Measurements from ENCODE around the gene ZYG11B.
A peak's percentile ranks its signal among the peaks of the same experiment; 100 is the strongest.
"Not testable (repeated sequence)": the region's sequence is repeated elsewhere in the genome, so short reads cannot be mapped to it uniquely, and the experiment has no call there.

ZYG11B gene

DNA sequence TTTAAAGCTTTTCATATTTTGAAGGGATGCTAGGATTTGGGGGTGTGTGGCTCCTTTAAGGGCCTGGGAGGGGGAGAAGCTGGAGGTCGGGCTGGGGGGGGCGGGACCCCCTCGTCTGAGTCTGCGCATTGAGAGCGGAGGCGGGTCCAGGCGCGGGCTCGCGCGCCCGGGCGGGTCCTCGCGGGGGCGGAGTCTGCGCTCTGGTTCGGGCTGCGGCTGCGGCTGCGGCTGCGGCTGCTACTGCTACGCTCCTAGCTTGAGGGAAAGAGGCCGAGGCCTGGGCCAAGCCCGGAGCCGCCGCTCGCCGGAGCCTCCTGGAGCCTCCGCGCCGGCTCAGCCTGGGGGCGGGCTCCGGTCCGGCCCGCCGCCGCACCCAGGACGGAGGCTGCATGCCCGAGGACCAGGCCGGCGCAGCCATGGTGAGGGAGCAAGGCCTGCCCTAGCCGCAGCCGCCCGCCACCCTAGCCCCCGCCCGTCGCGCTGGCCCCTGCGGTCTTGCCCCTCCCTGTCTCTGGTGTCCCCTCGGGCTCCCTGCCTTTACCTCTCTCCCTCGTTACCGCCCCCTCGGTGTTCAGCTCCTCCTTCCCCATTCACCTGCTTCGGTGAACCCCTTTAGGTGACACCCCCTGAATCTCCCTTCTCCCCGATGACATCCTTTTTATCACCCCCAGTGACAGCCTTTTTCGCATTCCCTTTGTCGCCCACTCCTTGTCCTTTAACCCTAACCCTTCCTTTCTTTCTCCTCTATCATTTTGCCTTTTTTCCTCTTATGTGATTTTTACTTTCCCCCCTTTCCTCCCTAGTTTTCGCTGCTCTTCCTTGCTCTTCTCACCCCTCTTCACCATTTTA is at the start of gene ZYG11B:
TSS of gene ZYG11B (plus strand) at position 189 of the 849 bp plus-strand sequence. CDS start at position 390, 201 bp downstream.
- DNase-seq (ENCODE audit: low read depth), result peak; percentile 89

DNA sequence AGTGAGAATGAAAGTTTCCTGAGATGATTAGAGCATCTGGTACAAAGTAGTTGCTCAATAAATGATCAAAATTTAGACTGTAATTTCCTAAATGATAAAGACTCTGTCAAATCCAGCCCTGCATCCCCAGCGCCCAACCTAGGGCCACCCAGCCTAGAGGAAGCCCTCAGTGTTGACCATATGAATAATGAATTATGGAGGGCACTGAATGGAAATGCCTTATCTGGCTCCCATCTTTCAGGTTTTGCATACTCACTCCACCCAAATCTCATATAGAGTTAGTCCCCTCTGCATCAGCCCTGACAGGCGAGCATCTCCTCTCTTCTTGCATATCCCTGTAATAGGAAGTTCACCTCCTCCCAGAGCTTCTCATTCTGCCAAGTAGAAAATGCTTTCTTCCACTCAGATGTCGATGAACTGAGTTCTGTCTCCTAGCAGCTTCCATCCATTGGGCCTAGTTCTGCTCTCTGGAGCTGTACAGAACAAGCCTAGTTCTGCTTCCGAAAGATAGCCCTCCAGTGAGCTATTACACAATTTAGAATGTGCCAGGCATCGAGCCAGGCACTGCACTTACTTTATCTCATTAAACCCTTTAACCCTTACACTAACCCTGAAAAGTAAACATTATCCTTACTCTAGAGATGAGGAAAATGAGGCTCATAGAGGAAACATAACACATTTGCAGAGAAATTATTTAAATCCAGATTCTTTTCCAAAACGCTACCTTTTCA is 49.0 kb upstream of the ZYG11B start:
- no peak for DNase-seq (ENCODE audit: low read depth)

DNA sequence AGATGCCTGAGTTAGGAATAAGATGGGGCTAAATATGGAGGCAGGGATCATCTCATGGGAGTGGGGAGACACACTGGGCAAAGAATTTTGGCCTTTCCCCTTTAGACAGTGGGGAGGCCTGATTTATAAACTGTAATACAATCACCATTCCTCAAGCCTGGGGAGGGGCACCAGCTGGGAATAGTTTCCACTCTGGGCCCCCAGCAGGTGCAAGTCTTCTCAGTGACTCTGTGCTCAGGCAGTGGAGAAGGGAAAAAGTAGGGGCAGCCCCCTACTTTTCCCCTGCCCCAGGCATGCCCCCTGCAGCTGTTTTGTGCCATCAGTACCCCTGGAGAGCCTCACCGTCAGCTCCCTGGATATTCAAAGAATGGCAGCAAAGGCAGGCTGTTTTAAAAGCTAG is 47.2 kb upstream of the ZYG11B start:
- DNase-seq (ENCODE audit: low read depth), result no peak

DNA sequence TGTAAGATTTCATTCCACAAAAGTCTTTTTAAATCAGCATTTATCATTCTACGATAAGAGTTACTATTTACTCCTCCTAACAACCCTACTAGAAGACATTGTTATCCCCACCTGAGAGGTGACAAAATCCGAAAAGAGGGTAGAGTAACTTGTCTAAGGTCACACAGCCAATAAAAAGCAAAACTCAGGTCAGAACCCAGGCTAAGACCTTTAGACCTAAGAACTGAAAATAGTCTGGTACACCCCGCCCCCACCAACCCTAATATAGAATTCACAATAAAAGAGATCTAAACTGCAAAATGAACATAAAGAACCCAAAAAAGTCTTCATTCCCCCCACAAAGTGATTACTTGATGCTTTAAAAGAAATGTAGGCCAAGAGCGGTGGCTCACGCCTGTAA is 46.8 kb upstream of the ZYG11B start:
- no peak for DNase-seq (ENCODE audit: low read depth)

DNA sequence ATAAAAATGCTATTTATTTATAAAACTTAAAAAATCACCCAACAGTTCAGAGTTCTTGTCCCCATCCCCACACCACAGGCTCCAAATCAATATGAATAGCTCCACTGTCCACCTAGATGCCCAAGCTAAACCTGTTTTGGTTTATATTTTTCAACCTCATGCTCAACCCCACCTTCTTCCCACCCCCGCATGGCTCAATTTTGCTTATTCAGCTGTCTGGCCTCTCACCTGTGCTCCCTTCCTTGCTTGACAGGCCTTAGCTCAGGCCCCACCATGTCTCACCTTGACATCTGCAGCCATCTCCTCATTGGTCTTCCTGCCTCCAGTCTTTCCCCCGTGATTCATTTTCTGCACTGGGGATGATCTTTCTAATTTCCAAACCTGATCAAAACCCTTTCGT is 45.9 kb upstream of the ZYG11B start:
- no peak for DNase-seq (ENCODE audit: low read depth)

DNA sequence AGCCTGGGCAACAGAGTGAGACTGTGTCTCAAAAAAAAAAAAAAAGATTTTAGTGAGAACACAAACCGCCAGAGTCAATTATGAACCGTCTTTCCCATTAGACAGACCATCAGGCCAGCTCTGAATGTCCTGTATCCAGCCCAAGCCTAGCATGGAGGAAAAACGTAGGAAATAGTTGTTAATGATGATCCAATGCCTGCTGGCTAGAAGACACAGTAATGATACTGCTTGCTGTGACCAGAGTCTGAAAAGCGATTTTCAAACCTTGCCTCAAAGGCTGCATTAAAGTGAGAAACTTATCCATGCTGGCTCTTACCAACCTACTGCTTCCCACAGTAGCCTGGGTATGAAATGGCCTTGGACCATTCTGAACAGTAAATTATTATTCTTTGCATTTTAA is 45.1 kb upstream of the ZYG11B start:
- no peak for DNase-seq (ENCODE audit: low read depth)

DNA sequence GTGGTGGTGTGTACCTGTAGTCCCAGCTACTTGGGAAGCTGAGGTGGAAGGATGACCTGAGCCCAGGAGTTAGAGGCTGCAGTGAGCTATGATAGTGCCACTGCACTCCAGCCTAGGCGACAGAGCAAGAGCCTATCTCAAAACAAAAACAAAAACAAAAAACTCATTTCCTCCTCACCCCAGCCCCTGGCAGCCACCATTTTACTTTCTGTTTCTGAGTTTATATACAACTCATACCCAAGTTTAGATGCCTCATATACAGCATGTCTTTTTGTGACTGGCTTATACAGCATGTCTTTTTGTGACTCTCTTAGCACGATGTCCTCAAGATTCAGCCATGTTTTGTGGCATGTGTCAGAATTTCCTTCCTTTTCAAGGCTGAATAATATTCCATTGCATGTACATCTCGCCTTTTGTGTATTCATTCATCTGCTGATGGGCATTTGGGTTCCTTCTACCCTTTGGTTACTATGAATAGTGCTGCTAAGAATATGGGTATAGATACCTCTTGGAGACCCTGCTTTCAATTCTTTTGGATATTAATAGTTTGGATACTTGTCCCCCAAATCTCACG is 42.8 kb upstream of the ZYG11B start:
- no peak for DNase-seq (ENCODE audit: low read depth)

DNA sequence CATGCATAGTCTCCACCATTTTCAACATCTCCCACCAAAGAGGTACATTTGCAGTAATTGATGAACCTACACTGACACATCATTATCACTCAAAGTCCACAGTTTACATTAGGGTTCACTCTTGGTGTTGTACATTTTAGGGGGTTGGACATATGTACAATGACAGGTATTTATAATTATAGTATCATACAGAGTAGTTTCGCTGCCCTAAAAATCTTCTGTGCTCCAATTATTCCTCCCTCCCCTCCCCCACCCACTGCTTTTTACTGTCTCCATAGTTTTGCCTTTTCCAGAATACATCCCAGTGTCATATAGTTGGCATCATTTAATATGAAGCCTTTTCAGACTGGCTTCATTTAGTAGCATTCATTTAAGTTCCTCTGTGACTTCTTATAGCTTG is 41.7 kb upstream of the ZYG11B start:
- DNase-seq (ENCODE audit: low read depth), result no peak

DNA sequence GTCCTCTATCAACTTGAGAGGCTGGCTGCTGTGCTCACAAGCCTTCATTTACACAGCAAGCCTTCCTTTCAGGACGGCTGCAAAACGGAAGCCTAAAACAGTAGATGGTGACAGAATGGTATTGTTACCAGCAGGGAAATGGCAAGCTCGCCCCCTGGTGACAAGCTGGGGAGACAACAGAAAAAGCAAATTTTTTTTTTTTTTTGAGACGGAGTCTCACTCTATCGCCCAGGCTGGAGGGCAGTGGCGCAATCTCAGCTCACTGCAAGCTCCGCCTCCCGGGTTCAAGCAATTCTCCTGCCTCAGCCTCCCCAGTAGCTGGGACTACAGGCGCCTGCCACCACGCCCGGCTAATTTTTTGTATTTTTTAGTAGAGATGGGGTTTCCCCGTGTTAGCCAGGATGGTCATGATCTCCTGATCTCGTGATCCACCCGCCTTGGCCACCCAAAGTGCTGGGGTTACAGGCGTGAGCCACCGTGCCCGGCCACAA is 39.9 kb upstream of the ZYG11B start:
- DNase-seq (ENCODE audit: low read depth), result peak; percentile 70

DNA sequence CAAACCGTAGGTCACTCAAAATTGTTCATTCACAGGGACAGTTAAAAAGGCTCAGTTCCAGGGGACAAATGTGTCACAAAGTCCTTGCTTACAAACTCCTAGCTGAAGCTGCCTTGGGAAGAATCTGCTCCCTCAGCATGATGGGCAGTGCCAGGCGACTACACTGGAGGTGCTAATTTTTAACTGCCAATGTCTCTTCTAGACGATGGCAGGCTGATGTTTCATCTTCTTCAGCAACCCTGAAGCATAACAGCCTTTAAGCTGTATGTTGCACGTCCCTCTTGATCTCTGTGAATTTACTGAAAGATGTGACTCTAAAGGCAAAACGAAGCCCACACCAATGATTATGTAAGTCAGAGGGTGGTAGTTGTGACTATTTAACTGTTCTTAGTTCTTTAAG is 39.4 kb upstream of the ZYG11B start:
- no peak for DNase-seq (ENCODE audit: low read depth)

DNA sequence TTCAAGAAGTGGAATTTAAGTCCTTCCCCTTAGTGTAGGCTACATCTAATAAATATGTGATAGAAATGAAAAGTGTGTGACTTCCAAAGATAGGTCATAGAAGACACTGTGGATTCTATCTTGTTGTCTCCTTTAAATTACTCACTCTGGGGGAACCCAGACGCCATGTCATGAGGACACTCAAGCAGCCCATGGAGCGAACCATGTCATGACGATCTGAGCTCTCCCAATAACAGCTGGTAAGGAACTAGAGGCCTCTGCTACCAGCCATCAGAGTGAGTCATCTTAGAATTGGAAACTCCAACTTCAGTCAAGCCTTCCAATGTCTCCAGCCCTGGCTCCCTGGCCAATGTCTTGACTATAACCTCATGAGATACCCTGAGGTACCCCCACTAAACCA is 34.4 kb upstream of the ZYG11B start:
- peak; percentile 30 for DNase-seq (ENCODE audit: low read depth)

DNA sequence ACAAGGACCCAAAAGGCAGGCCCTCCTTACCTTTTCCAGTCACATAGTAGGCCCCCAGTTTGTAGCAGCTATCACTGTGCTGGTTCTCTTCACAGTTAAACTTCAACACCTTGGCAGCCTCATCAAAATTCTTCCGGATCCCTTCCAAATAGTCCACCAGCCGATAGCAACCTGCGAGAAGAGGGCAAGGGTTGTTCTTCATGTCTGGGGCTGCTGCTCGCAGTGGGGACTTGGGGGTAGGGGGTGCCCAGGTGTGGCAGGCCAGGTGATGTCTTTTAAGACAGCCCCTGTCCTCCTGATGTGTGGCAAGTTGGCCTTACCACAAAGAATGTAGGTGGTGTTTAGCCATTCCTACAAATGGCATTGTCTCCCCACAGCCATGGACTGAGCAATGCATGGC is 33.6 kb upstream of the ZYG11B start:
- no peak for DNase-seq (ENCODE audit: low read depth)

DNA sequence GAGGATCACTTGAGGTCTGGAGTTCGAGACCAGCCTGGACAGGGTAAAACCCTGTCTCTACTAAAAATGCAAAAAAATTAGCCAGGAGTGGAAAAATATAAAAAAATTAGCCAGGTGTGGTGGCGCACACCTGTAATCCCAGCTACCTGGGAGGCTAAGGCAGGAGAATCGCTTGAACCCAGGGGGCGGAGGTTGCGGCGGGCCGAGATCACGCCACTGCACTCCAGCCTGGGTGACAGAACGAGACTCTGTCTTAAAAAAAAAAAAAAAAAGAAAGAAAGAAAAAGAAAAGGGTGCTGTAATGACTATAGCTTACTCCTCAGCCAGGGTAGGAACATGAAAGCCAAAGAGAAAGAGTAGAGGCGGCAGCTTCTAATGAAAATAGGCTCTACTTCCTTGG is 32.9 kb upstream of the ZYG11B start:
- DNase-seq (ENCODE audit: low read depth), result not testable (repeated sequence)

DNA sequence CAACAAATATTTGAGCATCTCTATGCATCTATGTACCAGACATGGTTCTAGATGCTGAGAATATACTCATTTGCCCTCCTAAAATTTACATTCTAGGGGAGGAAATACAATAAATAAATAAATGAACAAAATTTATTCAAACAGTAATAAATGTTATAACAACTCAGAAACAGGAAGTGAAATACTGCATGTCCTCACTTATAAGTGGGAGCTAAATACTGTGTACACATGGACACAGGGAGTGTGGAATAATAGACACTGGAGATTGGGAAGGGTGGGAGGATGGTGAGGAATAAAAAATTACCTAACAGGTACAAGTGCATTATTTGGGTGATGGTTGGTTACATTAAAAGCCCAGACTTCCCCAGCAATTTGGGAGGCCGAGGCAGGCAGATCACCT is 32.4 kb upstream of the ZYG11B start:
- no peak for DNase-seq (ENCODE audit: low read depth)

DNA sequence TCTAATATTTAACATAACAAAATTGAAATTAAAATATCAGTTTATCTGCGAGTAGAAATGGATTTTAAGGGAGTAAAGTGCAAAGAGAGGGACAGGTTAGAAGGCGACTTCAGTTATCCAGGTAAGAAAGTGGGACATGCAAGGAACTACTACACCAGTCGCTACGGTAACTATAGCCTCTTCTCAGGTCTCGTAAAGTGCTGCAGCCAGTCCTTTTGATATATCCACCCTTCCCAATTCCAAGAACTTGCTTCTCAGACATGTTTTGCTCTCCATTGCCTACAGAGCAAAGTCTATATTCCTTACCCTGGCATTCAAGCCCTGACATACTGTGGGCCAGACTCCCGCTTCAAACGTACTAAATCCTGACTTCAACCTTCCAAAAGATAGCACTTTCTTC is 30.6 kb upstream of the ZYG11B start:
- no peak for DNase-seq (ENCODE audit: low read depth)

DNA sequence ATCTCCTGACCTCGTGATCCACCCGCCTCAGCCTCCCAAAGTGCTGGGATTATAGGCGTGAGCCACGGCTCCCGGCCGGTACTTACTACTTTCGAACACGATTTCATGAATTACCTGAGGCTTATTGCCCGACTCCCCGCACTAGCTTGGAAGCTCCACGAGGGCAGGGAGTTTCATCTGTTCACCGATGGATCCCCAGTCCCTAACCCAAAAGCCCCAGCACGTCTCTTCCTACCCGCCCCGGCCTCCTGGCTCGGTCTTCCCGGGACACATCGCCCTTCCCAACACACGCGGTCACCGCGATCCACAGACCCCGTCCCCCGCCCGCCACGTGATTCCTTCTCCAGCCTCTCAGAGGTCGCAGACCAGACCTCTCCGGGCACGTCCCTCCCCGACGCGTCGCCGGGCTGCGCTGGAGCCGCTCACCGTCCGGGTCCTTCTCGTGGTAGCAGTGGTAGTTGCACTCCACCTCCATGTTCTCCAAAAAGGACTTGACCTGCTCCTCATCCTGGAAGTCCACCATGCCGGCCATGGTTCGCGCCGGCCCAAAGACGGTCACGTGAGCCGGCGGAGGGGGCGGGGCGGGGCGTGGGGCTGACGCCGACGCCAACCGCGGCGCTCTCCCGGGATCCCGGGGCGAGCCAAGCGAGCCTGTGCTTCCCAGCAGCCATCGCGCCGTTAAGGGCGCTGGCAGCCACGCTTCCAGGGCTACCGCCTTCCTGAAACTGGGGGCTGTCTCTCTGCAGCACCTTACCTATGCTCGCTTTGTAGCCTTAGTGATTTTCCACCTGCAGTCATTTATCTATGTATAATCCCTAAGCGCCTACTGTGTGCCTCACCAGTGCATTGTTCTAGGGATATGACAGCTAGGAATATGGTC is 28.2 kb upstream of the ZYG11B start, which contains the start of gene COA7:
TSS of gene COA7 (minus strand) at position 553 of the 880 bp plus-strand sequence. CDS start at position 532, 21 bp downstream.
- DNase-seq (ENCODE audit: low read depth), result peak; percentile 89

DNA sequence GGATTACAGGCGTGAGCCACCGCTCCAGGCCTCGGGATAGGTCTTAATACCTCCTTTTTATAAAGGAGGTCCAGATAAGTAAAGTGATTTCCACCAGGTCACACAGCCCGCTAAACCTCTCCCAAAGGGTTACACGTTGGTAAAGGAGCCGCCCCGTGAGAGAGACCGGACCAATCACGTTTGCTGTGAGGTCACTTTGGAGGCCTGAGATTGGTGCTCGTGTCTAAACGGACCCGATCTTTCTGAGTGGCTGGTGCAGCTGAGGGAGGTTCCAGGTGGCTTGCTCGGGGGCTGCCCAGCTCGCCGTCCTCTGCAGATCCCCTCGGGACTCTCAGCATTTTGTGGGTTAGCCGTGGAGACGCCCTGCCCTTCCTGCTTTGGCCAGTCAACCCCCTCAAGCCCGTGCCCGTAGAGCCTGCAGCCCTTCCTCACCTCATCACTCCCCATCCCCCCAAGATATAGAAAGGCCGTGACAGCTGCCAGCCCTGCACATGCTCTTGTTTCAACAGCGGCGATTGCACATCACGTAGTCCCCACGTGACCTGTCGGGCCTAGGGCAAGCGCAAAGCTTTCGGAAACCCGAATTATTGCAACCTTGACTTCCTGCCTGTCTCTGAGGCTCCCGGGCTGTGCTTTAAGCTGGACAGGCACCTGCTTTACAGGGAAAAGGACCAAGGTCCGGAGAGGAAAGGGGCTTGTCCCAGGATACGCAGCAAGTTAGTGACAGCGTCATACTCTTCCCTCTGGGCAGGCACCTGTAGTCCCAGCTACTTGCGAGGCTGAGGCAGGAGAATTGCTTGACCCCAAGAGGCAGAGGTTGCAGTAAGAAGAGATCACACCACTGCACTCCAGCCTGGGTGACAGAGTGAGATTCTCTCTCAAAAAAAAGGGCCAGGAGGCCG is 23.1 kb upstream of the ZYG11B start:
- DNase-seq (ENCODE audit: low read depth), result peak; percentile 93

DNA sequence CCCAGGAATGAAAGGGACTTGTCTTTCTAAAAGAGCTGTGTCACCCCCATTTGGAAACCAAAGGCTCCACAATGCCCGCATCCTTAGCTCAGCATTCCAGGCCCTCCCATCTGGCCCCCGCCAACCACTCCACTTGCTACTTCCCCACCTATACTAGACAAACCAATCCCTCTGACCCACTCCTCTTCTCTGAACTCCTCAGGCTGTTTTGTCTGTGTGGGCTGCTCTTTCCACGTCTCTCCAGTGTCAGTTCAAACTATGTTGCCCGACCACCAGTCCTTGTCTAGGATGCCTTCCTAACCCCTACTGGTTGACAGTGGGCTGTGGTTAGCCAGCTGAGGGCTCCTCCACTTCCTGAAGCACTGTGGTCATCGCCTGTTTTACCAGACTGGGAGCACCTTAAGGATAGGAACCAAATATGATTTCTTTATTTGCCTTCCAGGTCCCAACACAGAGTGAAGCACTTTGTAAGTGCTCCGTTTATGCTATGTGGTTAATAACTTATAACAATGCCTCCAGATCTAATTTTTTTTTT is 20.1 kb upstream of the ZYG11B start:
- no peak for DNase-seq (ENCODE audit: low read depth)

DNA sequence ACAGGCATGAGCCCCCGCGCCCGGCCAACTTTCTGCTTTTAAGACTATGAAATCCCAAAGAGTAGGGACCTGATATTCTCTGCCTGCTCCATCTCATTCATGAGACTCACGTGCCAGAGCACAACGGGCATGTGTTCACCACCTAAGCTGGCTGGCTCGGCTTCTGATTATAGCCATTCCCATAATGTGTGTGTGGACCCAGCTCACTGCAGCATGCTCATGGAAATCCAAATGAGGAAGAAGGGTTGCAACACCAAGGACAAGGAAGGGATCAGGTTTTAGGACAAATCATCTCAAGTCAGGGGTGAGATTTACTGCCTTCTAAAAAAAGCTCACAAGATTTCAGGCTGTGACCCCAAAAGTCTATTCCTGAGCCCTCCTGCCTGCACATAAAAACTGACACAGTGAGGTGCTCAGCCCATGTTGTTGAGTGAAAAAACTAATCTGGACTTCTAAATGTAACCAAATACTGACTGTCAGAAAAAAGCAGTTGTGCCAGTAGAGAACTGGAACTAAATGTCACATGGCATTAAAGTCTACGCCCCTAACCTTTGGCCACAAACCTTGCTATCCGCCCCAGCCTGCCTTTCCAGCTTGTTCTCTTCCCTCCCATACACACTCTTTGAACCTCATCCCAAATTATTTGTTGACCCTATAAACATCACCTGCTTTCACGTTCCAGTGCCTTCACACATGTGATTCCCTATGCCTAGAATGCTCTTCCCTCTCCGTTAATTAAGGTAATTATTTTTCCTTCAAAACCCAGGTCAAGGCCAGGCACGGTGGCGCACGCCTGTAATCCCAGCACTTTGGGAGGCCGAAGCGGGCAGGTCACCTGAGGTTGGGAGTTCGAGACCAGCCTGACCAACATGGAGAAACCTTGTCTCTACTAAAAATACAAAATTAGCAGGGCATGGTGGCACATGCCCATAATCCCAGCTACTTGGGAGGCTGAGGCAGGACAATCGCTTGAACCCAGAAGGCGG is 19.0 kb upstream of the ZYG11B start:
- no peak for DNase-seq (ENCODE audit: low read depth)
